NCI-H128 (cell line): ENCODE results near the gene TMEM187.
"Not testable (repeated sequence)": the region's sequence is repeated elsewhere in the genome, so short reads cannot be mapped to it uniquely, and the experiment has no call there.

Experiments used
- DNase-seq: peaks from one replicate; lab custom pipeline; 2025; ENCODE audit not compliant: unreplicated experiment; lab: John Stamatoyannopoulos, UW

TMEM187 gene

GRCh38 chrX:153970357-153971123 is 2.0 kb upstream of the TMEM187 start:
- DNase-seq, result no peak

GRCh38 chrX:153971124-153971449 is 1.5 kb upstream of the TMEM187 start:
- DNase-seq, result peak; percentile 43

DNA sequence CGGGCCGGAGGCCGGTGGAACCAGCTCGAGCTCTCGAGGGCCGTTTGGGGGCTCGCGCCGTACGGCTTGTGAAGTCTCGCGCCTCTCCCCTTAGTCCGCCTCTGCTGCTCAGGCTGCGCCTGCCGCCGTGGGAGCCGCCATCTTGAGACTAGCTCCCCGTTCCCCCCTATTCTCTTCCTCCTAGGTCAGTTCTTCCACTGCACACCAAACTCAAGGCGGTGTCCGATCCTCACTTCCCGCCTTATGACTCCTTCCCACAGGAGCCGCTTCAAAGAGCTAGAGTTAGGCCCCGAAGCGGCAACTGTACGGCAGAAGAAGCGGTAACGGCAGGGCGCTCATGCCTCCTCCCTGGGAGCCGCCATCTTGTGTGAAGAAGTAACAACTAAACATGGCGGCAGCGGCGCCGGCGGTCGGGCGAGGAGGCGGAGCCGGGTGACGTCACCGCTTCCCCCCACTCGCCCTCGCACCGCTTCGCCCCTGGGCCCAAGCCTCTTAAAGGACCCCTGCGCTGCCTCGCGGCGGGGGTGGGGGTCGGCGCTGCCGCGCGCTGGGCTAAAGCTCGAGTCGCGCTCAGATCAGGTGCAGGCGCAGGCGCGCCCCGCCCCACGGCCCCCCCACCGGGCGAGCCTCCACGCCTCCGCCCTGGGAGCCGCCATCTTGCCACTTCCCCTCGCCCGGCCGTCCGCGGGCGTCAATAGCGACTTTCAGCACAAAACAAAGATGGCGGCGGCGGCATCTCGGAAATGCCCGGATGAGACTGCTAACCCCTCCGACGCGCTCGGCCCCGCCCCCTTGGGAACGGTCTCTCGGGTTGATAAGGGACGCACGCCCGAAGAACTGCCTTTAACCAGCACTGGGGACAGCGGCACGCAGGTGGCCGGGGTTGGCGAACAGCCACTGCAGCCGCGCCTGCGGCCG is 845 bp upstream of the TMEM187 start, which contains the start of gene HCFC1:
Gene HCFC1 (minus strand): TSS at position 369 of the 918 bp plus-strand sequence. CDS start 978 bp downstream, outside the sequence.
- peak; percentile 82 for DNase-seq

GRCh38 chrX:153973127-153974002 is 811 bp downstream of the TMEM187 start:
- DNase-seq, result no peak

GRCh38 chrX:153974003-153974725 is 1.6 kb downstream of the TMEM187 start:
- DNase-seq, result no peak

DNA sequence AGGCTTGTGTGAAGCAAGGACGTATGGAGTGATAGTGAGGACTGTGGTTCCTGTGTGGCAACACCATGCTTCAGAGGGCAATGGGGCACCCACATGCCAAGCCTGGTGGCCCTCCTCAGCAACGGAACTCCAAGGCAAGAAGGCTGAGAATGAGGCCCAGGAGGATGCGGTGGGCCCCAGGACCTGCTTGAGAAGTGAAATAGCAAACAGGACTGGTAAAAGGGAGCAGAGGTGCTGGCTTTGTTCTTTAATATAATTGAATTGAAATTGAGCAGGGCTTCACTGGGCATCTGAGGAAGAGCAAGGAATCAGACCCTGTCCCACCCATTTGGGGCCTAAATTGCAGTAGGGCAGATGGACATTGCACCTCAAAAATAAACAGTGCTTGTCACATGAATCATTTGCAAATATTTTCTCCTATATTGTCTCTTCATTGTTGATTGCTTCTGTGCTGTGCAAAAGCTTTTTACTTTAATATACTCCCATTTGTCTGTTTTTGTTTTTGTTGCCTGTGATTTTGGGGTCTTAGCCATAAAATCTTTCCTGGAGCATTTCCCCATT is 2.3 kb downstream of the TMEM187 start:
- no peak for DNase-seq

DNA sequence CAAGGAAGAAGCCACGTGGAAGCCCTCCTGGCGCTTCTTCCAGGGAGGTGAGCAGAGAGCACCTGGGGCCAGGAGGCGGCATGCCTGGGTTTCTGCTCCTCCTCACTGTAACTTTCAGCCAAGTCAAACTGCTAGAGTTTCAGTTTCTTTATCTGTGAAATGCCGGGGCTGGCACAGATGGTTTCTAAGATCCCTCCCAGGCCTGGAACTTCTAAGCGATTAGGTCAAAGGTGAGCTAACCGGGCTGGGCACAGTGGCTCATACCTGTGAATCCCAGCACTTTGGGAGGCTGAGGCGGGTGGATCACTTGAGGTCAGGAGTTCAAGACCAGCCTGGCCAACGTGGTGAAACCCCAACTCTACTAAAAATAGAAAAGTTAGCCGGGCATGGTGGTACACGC is 7.8 kb downstream of the TMEM187 start:
- DNase-seq, result not testable (repeated sequence)

DNA sequence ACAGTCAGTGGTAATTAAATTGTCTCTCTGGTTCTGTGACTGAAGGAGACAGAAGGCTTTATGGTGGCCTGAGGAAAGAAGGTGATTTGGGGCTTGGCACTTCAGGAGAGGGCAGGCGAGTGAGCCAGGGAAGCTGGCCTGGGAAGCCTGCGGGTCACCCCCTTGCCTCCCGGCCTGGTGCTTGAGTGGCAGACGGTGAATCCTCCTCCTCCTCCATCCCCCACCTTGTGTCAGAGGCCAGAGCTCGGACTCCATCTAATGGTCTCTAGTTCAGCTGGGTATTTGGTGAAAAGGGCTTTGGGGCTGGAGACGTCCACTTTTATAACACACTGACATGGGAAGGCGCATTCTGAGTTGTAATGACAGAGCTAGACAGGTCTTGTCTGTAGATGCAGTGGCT is 8.7 kb downstream of the TMEM187 start:
- DNase-seq, result no peak

DNA sequence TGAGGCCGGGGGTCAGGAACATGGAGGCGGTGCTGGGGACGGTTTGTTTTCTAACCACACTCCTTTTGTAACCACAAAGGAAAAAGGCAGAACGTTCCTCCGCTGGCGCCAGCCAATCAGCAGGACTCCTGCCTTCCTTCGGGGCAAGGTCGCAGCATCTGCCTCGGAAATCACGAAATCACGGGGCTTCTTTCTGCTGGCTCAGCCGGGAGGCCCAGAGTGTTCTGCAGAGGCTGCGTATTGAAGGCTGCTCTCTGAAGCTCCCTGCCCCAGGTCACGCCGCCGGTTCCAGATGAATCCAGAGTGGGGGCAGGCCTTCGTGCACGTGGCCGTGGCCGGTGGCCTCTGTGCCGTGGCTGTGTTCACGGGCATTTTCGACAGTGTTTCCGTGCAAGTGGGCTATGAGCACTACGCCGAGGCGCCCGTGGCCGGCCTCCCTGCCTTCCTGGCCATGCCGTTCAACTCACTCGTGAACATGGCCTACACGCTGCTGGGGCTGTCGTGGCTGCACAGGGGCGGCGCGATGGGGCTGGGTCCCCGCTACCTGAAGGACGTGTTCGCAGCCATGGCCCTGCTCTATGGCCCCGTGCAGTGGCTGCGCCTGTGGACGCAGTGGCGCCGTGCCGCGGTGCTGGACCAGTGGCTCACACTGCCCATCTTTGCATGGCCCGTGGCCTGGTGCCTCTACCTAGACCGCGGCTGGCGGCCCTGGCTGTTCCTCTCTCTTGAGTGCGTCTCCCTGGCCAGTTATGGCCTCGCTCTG is 9.4 kb downstream of the TMEM187 start:
- DNase-seq, result no peak

GRCh38 chrX:153983321-153983801 is 10.8 kb downstream of the TMEM187 start:
- no peak for DNase-seq

- DNase-seq, result no peak
These were observed 12.0 kb downstream of the TMEM187 start for GRCh38 chrX:153984351-153985178.

- no peak for DNase-seq
These were observed 15.9 kb downstream of the TMEM187 start for GRCh38 chrX:153988493-153988892.

- DNase-seq, result no peak
These were observed 17.6 kb downstream of the TMEM187 start for GRCh38 chrX:153989973-153990655.

GRCh38 chrX:153991013-153991580 is 18.5 kb downstream of the TMEM187 start:
- no peak for DNase-seq

- no peak for DNase-seq
These were observed 19.6 kb downstream of the TMEM187 start for GRCh38 chrX:153992180-153992579.

DNA sequence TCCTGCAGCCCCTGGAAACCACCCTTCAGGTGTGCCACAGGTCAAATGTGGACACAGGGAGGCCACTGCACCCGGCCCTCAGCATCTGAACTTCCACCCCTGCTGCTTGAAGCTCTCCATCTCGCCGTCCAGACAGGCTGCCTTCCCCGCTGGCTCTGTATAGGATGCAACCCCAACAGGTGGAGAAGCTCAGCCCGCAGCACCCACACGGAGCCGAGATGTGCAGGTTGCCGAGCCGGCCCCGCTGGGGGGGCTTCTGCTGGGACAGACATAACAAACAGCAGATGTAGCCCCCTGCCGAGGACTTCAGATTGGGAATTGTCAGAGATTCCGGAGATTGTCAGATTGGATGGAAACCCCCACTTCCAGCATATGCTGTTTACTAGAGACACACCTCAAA is 20.5 kb downstream of the TMEM187 start:
- no peak for DNase-seq

- no peak for DNase-seq
These were observed 21.4 kb downstream of the TMEM187 start for GRCh38 chrX:153993978-153994377.
